Ovary (tissue), 3 donors: ENCODE results near the gene SBF2.

Experiments used
- EP300 ChIP-seq: sonication (generic); formaldehyde crosslinking; IDR thresholded peaks from one replicate; pipeline ENCODE4 v1.6.1; 2017; ENCODE audit warnings: antibody characterized with exemption
- POLR2A ChIP-seq: fragments of 450-650 bp; IDR thresholded peaks from one replicate; pipeline ENCODE4 v1.6.1; 2017; ENCODE audit warnings: antibody characterized with exemption, mild to moderate bottlenecking, moderate library complexity
- TF ChIP-seq, protein P1 (sequence below), 3 donors: fragments of 450-650 bp in 2 of 3; fragments of 200-600 bp in 1 of 3; IDR thresholded peaks; one replicate each; pipeline versions ENCODE4 v1.5.1 to v1.8.0; 2016 to 2022; ENCODE audit warnings: antibody characterized with exemption in 3 of 3, mild to moderate bottlenecking in 1 of 3
- donor health status: DM: no; HTN: no; CAD: no.

- TF ChIP-seq, protein P1, sequence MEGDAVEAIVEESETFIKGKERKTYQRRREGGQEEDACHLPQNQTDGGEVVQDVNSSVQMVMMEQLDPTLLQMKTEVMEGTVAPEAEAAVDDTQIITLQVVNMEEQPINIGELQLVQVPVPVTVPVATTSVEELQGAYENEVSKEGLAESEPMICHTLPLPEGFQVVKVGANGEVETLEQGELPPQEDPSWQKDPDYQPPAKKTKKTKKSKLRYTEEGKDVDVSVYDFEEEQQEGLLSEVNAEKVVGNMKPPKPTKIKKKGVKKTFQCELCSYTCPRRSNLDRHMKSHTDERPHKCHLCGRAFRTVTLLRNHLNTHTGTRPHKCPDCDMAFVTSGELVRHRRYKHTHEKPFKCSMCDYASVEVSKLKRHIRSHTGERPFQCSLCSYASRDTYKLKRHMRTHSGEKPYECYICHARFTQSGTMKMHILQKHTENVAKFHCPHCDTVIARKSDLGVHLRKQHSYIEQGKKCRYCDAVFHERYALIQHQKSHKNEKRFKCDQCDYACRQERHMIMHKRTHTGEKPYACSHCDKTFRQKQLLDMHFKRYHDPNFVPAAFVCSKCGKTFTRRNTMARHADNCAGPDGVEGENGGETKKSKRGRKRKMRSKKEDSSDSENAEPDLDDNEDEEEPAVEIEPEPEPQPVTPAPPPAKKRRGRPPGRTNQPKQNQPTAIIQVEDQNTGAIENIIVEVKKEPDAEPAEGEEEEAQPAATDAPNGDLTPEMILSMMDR (IDR thresholded peaks at IDR 0.05): no peak
- TF ChIP-seq EP300: no peak
- no peak for TF ChIP-seq POLR2A
Measured at GRCh38 chr11:9851366-9851765, 442.7 kb downstream of the SBF2 start.
